ENCODE data around the gene MED16.
"Not testable (repeated sequence)": the region's sequence is repeated elsewhere in the genome, so short reads cannot be mapped to it uniquely, and the experiment has no call there.

Gene MED16

DNA sequence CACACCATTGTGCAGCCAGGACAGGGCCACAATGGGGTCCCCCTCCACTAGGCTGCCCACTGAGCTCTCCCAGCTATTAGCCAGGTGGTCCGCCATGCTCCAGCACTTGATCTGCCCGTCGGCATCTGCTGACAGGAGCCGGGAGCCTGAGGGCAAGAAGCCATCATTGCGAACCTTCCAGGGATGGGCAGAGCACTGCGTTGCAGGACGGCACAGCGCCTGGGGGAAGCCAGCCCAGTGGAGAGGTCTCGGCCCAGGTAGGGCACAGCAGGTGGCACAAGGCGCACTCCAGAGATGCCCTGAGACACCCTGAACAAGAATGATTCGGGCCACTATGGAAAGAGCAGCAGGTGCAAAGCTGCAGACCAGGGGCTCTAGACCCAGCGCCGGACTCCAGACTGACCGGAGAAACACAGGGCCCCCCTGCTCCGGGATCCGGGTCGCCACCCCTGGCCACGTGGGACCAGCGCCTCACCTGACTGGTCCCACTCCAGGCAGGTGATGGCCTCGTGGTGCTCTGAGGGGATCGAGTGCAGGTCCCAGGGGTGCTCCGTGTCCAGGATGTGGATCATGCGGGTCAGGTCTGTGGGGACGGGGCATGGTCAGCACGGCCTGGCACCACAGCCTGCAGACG is 3.2 kb downstream of the MED16 start:
- no peak for DNase-seq (ENCODE audit: low spot score)

DNA sequence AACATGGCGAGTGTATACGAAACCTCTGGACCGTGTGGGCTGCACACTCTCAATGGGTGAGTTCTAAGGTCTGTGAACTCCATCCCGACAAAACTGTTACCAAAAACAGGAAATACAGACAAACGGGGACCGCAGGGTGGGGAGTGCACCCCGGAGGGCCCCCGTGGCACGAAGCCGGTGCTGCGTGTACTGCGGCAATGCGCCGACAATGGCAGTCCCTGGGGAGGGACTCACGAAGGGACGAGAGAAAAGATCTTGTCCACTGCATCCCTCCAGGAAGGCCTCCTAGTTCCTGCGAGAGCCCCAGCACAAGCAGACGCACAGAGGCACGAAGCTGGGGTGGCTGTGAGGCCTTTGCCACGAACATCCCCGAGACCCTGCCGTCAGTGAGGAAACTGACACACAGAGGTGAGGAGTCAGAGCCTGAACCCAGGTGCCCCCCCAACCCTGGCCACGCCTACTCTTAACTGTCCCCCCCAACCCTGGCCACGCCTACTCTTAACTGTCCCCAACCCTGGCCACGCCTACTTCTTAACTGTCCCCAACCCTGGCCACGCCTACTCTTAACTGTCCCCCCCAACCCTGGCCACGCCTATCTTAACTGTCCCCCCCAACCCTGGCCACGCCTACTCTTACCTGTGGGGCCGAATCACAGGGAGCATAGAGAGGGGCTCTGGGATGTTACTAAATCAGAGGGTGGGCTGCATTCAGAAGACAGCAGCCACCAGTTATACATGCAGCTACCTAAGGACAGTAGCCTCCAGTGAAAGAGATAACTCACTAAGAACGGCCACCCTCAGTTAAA is 4.2 kb downstream of the MED16 start:
- no peak for DNase-seq (ENCODE audit: low spot score)

DNA sequence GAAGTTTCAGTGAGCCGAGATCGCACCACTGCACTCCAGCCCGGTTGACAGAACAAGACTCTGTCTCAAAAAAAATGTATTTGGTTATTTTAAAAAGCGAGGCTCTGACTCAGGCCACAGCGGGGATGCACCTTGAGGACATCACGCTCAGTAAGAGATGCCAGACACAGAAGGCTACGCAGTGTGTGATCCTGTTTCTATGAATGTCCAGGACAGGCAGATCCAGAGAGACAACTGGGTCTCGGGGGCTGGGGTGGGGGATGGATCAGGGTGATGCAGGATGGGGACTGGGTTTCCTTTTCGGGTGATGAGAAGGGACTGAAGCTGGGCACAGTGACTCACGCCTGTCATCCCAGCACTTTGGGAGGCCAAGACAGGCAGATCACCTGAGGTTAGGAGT is 5.4 kb downstream of the MED16 start:
- DNase-seq (ENCODE audit: low spot score) = no peak

DNA sequence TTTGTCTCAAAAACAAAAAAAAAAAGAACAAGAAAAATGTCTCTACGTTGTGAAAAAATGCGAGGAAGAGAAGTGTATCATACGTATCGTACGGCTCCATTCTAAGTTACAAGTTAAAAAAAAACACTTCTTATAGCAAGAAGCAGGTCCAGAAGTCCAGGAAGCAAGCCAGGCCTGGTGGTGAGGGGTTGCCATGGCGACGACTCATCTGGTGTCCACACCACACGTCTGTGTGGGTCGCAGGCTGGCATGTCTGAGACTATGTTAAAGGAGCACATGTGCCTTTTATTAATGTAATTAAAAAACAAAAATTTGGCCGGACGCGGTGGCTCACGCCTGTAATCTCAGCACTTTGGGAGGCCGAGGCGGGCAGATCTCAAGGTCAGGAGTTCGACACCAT is 5.9 kb downstream of the MED16 start:
- peak; percentile 34 for DNase-seq (ENCODE audit: low spot score)

DNA sequence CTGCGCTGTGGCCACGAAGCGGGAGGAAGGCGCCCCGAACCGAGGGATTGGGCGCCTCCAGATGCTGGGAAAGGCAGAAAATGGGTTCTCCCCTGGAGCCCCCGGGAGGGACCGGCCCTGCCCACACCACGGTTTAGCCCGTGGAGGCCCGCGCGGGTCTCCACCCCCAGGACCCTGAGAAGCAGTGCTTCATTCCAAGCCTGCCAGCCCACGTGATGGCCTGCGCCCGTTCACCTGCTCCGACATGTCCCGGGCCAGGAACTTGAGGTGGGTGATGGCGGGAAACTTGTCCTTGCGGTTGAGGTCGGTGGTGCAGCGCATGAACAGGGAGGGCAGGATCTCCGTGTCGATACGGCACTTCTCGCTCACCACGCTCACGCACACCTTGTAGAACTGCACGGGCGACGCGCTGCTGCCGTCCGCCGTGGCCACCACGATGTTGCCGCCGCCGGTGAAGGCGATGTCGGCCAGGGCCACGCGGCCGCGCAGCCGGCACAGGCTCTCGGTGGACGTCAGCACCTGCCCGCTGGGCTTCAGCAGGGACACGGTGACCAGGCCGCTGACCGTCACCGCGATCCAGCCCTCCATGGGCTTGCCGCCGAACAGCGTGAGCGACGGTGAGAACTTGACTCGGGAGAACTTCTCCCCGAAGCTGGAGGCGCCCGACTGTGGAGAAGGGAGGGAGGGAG is 7.3 kb downstream of the MED16 start:
- DNase-seq (ENCODE audit: low spot score) = no peak

DNA sequence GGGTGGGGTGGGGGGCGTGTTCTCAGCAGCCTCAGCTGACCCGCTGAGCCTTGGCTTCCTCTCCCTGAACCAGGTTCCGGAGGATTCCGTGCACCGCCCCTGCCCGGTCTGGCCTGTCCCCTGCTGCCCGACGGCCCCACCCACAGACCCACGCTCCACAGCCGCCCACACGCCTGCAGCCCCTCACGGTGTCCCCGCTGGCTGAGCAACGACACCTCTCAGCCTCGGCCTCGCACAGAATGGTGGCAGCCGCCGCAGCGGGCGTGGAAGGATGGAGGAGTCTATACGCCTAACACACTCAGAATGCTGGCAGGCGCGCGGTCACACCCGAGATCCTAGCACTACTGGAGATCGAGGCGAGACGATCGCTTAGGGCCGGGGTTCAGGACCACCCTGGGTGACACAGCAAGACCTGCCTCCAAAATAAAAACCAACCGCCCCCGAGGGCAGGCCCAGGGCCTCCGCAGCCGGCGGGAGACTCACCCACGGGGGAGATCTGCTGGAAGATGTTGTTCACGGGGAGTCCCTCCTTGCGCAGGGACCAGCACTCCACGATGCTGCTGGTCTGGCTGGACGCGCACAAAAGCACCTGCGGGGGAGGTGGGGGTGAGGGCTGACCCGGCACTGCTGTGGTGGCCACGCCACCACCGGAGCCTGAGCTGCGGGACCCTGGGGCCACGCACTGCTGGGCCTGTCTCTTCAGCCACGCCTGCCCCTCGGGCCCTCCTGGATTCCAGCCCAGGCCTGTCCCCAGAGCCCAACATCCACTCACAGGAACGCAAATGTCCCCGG is 8.4 kb downstream of the MED16 start:
- no peak for DNase-seq (ENCODE audit: low spot score)

DNA sequence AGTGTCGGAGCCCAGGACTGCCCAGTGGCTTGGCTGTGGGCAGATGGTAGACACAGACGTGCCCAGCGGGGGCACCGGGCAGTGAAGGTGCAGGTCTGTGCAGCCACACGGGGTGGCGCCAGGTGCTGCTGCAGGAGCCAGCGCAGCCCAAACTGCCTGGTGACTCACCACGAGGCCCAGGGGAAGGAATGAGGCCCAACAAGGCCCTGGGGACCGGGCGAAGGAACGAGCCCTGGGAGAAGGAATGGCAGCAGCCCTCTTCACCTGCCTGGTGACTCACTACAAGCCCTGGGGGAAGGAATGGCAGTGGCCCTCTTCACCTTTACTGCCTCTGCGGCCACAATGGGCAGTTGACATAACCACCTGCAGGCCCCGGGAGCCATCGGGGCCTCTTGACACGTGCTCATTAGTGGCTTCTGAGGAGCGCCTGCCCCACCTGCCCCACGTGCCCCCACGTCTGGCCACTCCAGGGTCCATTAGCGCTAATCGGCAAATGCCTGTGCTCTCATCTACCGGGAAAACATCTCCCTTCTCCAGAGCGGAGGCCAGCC is 9.3 kb downstream of the MED16 start:
- peak; percentile 54 for DNase-seq (ENCODE audit: low spot score)

DNA sequence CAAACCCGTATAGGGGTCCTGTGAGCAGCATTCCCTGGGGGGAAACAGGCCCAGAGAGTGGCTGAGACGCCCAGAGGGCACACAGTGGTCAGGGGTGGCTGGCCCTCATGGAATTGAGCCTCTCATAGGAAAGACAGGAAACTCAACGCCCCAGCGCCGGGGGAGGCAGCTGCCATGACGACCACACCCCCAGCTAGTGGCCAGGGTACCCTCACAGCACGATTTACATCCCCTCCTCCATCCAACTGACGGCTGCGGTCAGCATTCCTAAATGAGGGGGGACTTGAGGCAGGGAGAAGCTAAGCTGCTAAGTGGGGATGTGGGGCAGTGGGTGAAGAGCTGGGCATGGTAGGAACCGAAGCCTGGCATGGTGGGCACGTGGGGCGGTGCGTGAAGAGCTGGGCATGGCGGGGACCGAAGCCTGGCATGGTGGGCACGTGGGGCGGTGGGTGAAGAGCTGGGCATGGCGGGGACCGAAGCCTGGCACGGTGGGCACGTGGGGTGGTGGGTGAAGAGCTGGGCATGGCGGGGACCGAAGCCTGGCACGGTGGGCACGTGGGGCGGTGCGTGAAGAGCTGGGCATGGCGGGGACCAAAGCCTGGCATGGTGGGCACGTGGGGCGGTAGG is 10.0 kb downstream of the MED16 start:
- no peak for DNase-seq (ENCODE audit: low spot score)

DNA sequence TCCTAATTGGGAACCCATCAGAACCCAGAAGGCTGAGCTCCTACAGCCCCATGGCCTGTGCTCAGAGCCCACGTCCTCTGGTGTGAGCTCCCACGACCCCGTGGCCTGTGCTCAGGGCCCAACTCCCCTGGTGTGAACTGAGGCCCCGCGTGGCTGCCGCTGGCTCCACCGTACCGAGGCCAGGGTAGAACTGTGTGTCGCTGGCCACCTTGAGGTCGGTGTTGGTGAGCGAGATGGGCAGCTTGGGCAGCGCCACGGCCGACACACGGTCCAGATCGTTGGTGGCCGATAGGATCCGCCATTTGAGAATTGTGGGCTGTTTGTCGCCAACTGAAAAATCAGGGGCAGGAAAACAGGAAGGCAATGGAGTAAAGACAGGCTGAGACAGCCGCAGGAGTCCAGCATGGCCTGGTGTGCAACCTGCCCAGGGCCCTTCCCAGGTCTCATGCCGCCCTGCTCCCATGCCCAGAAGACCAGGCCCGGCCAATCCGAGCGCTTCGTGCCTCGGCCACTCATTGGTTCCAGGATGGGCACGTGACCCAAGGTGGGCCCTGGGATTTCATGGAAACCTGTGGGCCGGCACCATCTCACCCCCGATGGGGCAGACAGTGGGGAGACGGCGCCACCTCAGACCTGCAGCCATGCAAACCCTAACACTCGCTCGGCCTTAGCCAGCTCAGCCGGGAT is 11.5 kb downstream of the MED16 start:
- no peak for DNase-seq (ENCODE audit: low spot score)

DNA sequence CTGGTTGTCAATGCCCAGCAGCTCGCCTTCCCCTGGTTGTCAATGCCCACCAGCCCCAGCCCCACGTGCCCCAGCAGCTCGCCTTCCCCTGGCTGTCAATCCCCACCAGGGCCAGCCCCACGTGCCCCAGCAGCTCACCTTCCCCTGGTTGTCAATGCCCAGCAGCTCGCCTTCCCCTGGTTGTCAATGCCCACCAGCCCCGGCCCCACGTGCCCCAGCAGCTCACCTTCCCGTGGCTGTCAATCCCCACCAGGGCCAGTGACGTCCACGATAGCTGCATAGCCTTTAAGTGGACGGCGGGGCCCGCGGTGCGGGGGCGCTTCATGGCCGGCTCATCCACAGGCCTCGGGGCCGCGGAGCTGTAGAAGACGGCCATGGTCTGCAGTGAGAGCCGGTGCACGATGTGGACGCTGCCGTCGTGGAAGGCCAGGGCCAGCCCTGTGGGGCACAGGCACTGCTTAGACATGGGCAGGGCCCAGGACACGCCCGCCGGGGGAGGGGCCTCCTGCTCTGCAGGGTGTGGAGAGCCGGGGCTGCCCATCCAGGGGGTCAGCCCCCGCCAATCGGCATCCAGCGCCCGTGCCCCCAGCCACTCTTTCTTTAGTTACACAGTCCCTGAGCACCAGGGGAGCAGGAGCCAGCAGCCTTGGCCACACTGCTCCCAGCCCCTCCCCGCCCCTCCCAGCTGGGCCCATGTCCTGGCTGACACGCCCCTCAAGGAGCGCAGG is 13.1 kb downstream of the MED16 start:
- DNase-seq (ENCODE audit: low spot score) = no peak

DNA sequence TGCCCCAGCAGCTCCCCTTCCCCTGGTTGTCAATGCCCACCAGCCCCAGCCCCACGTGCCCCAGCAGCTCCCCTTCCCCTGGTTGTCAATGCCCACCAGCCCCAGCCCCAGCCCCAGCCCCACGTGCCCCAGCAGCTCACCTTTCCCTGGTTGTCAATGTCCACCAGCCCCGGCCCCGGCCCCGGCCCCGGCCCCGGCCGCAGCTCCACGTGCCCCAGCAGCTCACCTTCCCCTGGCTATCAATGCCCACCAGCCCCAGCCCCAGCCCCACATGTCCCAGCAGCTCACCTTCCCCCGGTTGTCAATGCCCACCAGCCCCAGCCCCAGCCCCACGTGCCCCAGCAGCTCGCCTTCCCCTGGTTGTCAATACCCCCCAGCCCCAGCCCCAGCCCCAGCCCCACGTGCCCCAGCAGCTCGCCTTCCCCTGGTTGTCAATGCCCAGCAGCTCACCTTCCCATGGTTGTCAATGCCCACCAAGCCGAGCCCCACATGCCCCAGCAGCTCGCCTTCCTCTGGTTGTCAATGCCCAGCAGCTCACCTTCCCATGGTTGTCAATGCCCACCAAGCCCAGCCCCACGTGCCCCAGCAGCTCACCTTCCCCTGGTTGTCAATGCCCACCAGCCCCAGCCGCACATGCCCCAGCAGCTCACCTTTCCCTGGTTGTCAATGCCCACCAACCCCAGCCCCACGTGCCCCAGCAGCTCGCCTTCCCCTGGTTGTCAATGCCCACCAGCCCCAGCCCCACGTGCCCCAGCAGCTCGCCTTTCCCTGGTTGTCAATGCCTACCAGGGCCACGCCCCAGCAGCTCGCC is 14.0 kb downstream of the MED16 start:
- not testable (repeated sequence) for DNase-seq (ENCODE audit: low spot score)

DNA sequence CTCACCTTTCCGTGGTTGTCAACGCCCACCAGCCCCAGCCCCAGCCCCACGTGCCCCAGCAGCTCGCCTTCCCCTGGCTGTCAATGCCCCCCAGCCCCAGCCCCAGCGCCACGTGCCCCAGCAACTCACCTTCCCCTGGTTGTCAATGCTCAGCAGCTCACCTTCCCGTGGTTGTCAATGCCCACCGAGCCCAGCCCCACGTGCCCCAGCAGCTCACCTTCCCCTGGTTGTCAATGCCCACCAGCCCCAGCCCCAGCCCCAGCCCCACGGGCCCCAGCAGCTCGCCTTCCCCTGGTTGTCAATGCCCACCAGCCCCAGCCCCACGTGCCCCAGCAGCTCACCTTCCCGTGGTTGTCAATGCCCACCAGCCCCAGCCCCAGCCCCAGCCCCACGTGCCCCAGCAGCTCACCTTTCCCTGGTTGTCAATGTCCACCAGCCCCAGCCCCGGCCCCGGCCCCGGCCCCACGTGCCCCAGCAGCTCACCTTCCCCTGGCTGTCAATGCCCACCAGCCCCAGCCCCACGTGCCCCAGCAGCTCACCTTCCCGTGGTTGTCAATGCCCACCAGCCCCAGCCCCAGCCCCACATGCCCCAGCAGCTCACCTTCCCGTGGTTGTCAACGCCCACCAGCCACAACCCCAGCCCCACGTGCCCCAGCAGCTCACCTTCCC is 14.9 kb downstream of the MED16 start:
- DNase-seq (ENCODE audit: low spot score) = not testable (repeated sequence)

DNA sequence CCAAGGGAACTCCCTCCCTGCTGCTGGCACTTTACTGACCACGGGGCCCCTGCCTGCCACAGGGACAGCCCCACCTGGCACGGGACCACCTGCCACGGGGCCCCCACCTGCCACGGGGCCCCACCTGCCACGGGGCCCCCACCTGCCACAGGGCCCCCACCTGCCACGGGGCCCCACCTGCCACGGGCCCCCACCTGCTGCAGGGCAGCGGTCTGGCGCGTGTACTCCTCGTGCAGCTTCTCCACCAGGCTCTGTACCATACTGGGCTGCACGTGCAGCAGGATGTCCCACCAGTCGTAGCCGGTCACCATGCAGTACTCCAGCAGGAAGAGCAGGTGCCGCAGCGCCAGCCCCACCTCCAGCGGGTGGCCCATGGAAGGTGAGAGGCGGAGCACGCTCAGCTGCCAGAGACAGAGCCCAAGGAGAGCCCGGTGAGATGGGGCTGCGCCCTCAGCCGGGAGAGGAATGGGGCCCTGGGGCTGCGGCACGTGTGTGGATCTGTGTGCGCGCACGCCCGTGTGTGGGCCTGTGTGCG is 16.1 kb downstream of the MED16 start:
- no peak for DNase-seq (ENCODE audit: low spot score)

DNA sequence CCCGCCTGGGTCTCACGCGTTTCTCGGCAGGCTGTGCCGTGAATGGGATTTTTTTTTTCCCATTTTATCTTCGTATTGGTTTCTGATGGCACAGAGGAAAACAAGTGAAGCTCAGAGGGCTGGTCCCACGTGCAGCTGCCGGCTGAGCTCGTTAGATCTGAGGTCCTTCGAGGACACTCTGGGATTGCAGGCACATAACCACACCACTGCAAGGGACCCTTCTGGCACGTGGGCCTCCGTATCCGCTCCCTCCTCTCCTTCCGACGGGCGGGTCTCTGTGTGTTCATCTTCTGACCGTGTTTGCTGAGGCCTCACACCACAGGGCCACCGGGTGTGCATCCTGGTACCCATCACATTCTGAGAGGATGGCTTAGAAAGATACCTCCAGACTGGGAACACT is 16.9 kb downstream of the MED16 start:
- no peak for DNase-seq (ENCODE audit: low spot score)

DNA sequence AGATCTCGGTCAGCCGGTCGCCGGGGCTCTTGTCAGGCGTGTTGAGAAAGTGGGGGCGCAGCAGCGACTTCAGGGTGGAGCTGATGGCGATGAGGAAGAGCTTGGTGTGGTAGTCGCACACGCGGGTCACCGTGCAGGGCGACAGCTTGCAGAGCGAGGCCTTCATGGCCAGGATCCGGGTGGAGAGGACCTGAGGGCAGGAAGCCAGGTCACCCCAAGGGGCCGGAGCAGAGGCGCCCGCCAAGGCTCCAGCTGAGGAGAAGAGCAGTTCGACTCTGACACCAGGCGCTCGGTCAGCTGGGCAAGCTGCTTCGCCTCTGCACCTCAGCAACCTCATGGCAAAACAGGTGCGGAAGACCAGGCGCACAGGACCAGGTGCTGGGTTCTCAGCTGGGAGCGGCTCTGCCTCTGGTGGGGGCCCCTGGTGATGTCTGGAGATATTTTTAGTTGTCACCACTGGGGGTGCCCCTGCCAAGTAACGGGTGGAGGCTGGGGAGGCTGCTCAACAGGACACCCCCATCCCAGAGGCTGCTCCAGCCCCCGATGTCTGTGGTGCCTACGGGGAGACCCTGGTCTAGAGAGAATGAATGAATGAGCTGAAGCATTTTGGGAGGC is 17.6 kb downstream of the MED16 start:
- no peak for DNase-seq (ENCODE audit: low spot score)

DNA sequence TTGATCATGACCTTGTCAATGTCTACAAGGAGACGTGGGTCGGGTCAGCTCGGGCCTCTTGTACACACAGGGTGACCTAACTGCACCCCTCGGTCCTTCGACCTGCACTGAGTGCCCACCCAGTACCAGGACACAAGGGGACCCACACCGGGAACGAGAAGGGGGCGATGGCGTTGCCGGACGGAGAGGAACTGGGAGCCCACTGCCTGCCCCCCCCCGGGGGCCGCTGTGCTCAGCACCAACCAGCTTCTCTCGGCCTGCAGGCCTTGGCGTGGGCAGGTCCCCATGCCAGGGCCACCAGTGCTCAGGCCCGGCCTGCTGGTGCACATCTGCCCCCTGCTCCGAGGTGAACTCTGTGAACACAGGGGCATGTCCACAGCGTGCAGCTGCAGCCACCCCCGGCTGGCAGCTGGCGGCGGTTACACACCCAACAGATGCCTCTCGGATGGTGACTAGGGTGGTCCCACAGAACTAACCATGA is 19.4 kb downstream of the MED16 start:
- DNase-seq (ENCODE audit: low spot score) = no peak

DNA sequence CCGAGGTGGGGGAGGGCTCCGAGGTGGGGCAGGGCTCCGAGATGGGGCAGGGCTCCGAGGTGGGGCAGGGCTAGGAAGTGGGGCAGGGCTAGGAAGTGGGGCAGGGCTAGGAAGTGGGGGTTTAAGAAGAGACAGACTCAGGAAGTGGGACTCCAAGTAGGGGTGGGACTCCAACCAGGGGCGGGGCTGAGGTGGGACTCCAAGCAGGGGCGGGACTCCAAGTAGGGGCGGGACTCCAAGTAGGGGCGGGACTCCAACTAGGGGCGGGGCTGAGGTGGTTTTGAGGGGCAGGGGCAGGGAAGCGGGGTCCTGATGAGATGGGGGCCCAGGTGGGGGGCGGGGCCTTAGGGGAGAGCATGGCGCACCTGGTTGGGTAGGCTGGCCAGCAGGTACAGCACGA is 19.9 kb downstream of the MED16 start:
- no peak for DNase-seq (ENCODE audit: low spot score)
